ENCODE measurements around the gene IDE. TPM values are rescaled to one million over a fixed set of nuclear protein-coding genes. Genes with fewer than 3 reads are reported as not detected.

IDE gene
- total and polyA plus RNA-seq, 9 of the 15 experiments (the other 6 are each of a cell fraction or from before 2014, with no cell fraction given) = 10.2 to 50.6 (median 33.2) TPM

DNA sequence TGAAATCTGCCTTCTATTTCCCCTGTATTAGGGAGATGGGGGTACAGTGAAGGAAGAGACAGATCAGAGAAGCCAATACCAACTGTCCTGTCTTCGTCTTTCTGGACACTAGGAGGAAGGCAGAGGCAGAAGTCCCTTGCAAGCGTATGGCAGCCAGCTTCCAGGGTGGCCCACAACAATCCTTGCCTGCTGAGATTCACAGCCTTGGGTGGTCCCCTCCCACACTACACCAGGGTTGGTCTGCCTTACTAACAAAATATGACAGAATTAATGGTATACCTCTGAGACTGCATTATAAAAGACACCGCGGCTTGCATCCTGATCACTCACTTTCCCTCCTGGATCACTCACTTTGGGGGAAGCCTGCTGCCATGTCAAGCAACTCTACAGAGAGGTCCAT, 90.4 kb downstream of the IDE start:
- DNase-seq (ENCODE audit: extremely low read depth in 1 of 4, low spot score in 3 of 4) (no peak), ATAC-seq (no peak), FAIRE-seq (no peak)
- in situ Hi-C loops (cut with MboI) = no loop called here
- H2AFZ ChIP-seq (ENCODE audit: low read depth, low read length) = no peak overlapping the region
- peaks cover 0 to 14% of the 10 kb centered on the region in 2 experiments; a peak in 4 of 5 replicates for H3K4me1 ChIP-seq (replicated peaks in 1 of 2; ENCODE audit: control insufficient read depth in 2 of 2, insufficient read depth in 2 of 2, low read length in 2 of 2)
- no peaks in the 10 kb centered on the region for H3K27me3 ChIP-seq (ENCODE audit: control insufficient read depth in 2 of 2, insufficient read depth in 2 of 2, low read length in 2 of 2)
- CTCF ChIA-PET (ENCODE audit: low intra/inter-chr PET ratio) = no interaction called here
- H3K27ac ChIP-seq (ENCODE audit: extremely low read depth, low read depth, low read length) = no peak overlapping the region
- no peaks in the 10 kb centered on the region for H4K20me1 ChIP-seq (replicated peaks; ENCODE audit: control insufficient read depth, insufficient read depth, low read length)
- TF ChIP-seq ZNF79 (CRISPR knock-in tag; IDR thresholded peaks at IDR 0.05; ENCODE audit: low read depth) = no peak
- TF ChIP-seq, protein P1, sequence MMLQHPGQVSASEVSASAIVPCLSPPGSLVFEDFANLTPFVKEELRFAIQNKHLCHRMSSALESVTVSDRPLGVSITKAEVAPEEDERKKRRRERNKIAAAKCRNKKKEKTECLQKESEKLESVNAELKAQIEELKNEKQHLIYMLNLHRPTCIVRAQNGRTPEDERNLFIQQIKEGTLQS (IDR thresholded peaks at IDR 0.05) = no peak
- TF ChIP-seq, protein P1 (CRISPR knock-in tag; conservative IDR thresholded peaks at IDR 0.05) = no peak
- TF ChIP-seq GTF2A2 (tag; IDR thresholded peaks at IDR 0.05) = no peak
- no peak for TF ChIP-seq ELF2 (CRISPR knock-in tag; IDR thresholded peaks at IDR 0.05)
- H3K9me3 ChIP-seq (replicated peaks; ENCODE audit: control insufficient read depth, insufficient read depth, low read depth, low read length) = no peaks in the 10 kb centered on the region
- no peak overlapping the region for H3K4me2 ChIP-seq (ENCODE audit: insufficient read depth, low read length)
- H3K9me1 ChIP-seq (ENCODE audit: control insufficient read depth, insufficient read depth, low read length) = no peaks in the 10 kb centered on the region
- POLR2A ChIA-PET = no interaction called here
- H3K79me2 ChIP-seq (ENCODE audit: control insufficient read depth, insufficient read depth, low read length) = no peaks in the 10 kb centered on the region
- H3K36me3 ChIP-seq (ENCODE audit: control insufficient read depth, insufficient read depth, low read length) = peaks cover 69% of the 10 kb centered on the region
- H3K4me3 ChIP-seq = no peak overlapping the region
- WGBS (ENCODE audit: insufficient coverage, low coverage, missing lambda C conversion rate) = 100% methylated on average over 4 of the region's 4 CpGs
- H3K9ac ChIP-seq (ENCODE audit: insufficient read depth in 1 of 2, low read depth in 2 of 2, low read length in 2 of 2) = no peak overlapping the region
- intact Hi-C loops (cut with micrococcal nuclease) = no loop called here
- BruUV-seq (replicated peaks) = no TSS peak

DNA sequence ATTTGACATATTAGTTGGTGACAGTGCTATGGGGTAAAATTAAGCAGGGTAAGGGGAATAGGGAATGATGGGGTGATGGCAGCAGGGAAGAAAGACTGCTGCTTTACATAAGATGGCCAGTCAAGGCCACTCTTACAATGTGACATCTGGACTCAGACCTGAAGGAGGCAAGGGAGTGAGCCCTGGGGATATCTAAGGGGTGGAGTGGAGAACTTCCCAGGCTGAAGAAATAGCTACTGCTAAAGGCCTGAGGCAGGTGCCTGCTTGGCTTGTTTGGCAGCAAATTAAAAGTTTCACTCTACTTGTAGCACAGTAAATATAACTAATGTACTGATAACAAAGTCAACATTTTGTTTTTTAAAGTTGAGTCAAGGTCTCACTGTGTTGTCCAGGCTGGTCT, 93.5 kb downstream of the IDE start:
- Histone ChIP-seq H3K27me3 (ENCODE audit: control insufficient read depth in 2 of 2, insufficient read depth in 2 of 2, low read length in 2 of 2) (no peaks in the 10 kb centered on the region), H3K4me1 (replicated peaks in 1 of 2; ENCODE audit: control insufficient read depth in 2 of 2, insufficient read depth in 2 of 2, low read length in 2 of 2) (no peaks in the 10 kb centered on the region; a peak in 1 of 5 replicates), H3K36me3 (ENCODE audit: control insufficient read depth, insufficient read depth, low read length) (peaks cover 50% of the 10 kb centered on the region), H3K4me2 (ENCODE audit: insufficient read depth, low read length) (no peak overlapping the region), H2AFZ (ENCODE audit: low read depth, low read length) (no peak overlapping the region), H3K9ac (ENCODE audit: insufficient read depth in 1 of 2, low read depth in 2 of 2, low read length in 2 of 2) (no peak overlapping the region), H3K27ac (ENCODE audit: extremely low read depth, low read depth, low read length) (no peak overlapping the region), H3K9me1 (ENCODE audit: control insufficient read depth, insufficient read depth, low read length) (no peaks in the 10 kb centered on the region), H4K20me1 (replicated peaks; ENCODE audit: control insufficient read depth, insufficient read depth, low read length) (no peaks in the 10 kb centered on the region), H3K4me3 (no peak overlapping the region), H3K79me2 (ENCODE audit: control insufficient read depth, insufficient read depth, low read length) (no peaks in the 10 kb centered on the region), H3K9me3 (replicated peaks; ENCODE audit: control insufficient read depth, insufficient read depth, low read depth, low read length) (no peaks in the 10 kb centered on the region)
- FAIRE-seq = no peak
- in situ Hi-C loops (cut with MboI) = no loop called here
- no TSS peak for BruUV-seq (replicated peaks)
- TF ChIP-seq, protein P2, sequence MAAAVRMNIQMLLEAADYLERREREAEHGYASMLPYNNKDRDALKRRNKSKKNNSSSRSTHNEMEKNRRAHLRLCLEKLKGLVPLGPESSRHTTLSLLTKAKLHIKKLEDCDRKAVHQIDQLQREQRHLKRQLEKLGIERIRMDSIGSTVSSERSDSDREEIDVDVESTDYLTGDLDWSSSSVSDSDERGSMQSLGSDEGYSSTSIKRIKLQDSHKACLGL (CRISPR knock-in tag; IDR thresholded peaks at IDR 0.05; ENCODE audit: borderline replicate concordance, poor library complexity, severe bottlenecking) = no peak
- TF ChIP-seq PHF20 (IDR thresholded peaks at IDR 0.05; ENCODE audit: partially characterized antibody) = no peak
- no peak for TF ChIP-seq POLR2AphosphoS5 (IDR thresholded peaks at IDR 0.05; ENCODE audit: control insufficient read depth, insufficient read depth, low read depth, low read length)
- TF ChIP-seq ZFP30 (CRISPR knock-in tag; IDR thresholded peaks at IDR 0.05; ENCODE audit: borderline replicate concordance) = no peak
- TF ChIP-seq ZNF655 (CRISPR knock-in tag; IDR thresholded peaks at IDR 0.05) = no peak
- no peak for TF ChIP-seq ZNF436 (CRISPR knock-in tag; IDR thresholded peaks at IDR 0.05)
- no peak for TF ChIP-seq SNIP1 (IDR thresholded peaks at IDR 0.05; ENCODE audit: low read depth)
- TF ChIP-seq ILK (tag; IDR thresholded peaks at IDR 0.05; ENCODE audit: borderline replicate concordance, low read depth) = no peak
- no peak for TF ChIP-seq ELF1 (tag; IDR thresholded peaks at IDR 0.05)
- TF ChIP-seq ZBTB1 (CRISPR knock-in tag; IDR thresholded peaks at IDR 0.05; ENCODE audit: borderline replicate concordance, low read depth) = no peak
- ChIA-PET CTCF (ENCODE audit: low intra/inter-chr PET ratio) (no interaction called here), POLR2A (no interaction called here)
- DNase-seq (ENCODE audit: extremely low read depth in 1 of 4, low spot score in 3 of 4) = no peak
- no peak for ATAC-seq
- intact Hi-C loops (cut with micrococcal nuclease) = no loop called here

Measured in K562 (cell line).